GM12875 (cell line): ENCODE results near the gene RYR1.
"Not testable (repeated sequence)": the region's sequence is repeated elsewhere in the genome, so short reads cannot be mapped to it uniquely, and the experiment has no call there.

ENCODE experiments used
- H3K4me3 ChIP-seq: one replicate; pipeline ENCODE4 v1.5.1; 2011; ENCODE audit warnings: low read depth, low read length, control low read depth
- CTCF ChIP-seq: IDR thresholded peaks from 2 replicates; pipeline ENCODE4 v1.5.1; 2011; ENCODE audit warnings: low read depth, mild to moderate bottlenecking, control low read depth, inconsistent platforms, low read length, moderate library complexity, borderline replicate concordance; ENCODE audit not compliant: insufficient read depth

The RYR1 gene

GRCh38 chr19:38596057-38596981 is 162.8 kb downstream of the RYR1 start:
- no peak overlapping the region for H3K4me3 ChIP-seq
- no peak for TF ChIP-seq CTCF

GRCh38 chr19:38597075-38597474 is 163.6 kb downstream of the RYR1 start:
- TF ChIP-seq CTCF: no peak
- no peak overlapping the region for H3K4me3 ChIP-seq

- TF ChIP-seq CTCF: no peak
- H3K4me3 ChIP-seq: no peak overlapping the region
Measured at GRCh38 chr19:38599722-38600121, 166.2 kb downstream of the RYR1 start.

- not testable (repeated sequence) for H3K4me3 ChIP-seq
Measured at GRCh38 chr19:38602856-38603255, 169.4 kb downstream of the RYR1 start.

GRCh38 chr19:38606131-38606530 is 172.6 kb downstream of the RYR1 start:
- H3K4me3 ChIP-seq: no peak overlapping the region
- TF ChIP-seq CTCF: no peak

GRCh38 chr19:38614289-38614688 is 180.8 kb downstream of the RYR1 start:
- TF ChIP-seq CTCF: no peak

GRCh38 chr19:38615007-38615581 is 181.6 kb downstream of the RYR1 start:
- no peak for TF ChIP-seq CTCF
- H3K4me3 ChIP-seq: peak overlapping the region; percentile 26

More at GRCh38 chr19:38614289-38614688, 180.8 kb downstream of the RYR1 start:
- H3K4me3 ChIP-seq: no peak overlapping the region
